Stimulated activated CD8-positive, alpha-beta memory T cell treated with anti-CD3 and anti-CD28 coated beads, Interleukin-15, amount 100 ng/mL, for 1 hour (primary cell): Measurements from ENCODE around the gene KLF14.
"Not testable (repeated sequence)": the region's sequence is repeated elsewhere in the genome, so short reads cannot be mapped to it uniquely, and the experiment has no call there.

Experiments used
- DNase-seq: peaks from one replicate; pipeline ENCODE4 v3.0.0-alpha.2; 2020; ENCODE audit warnings: low read depth

Gene KLF14

GRCh38 chr7:130733931-130734814, at the start of gene KLF14:
TSS of gene KLF14 (minus strand) at chr7:130734207. CDS start at chr7:130734033, 174 bp downstream.
- DNase-seq = no peak

- no peak for DNase-seq
Measured at GRCh38 chr7:130781346-130781745, 47.3 kb upstream of the KLF14 start.

GRCh38 chr7:130777426-130777825, 43.4 kb upstream of the KLF14 start:
- no peak for DNase-seq

GRCh38 chr7:130772456-130772855, 38.4 kb upstream of the KLF14 start:
- not testable (repeated sequence) for DNase-seq

GRCh38 chr7:130768854-130769253, 34.8 kb upstream of the KLF14 start:
- no peak for DNase-seq

GRCh38 chr7:130764569-130764968, 30.6 kb upstream of the KLF14 start:
- not testable (repeated sequence) for DNase-seq

GRCh38 chr7:130758429-130759056, 24.5 kb upstream of the KLF14 start:
- DNase-seq = no peak

- no peak for DNase-seq
Measured at GRCh38 chr7:130756316-130756715, 22.3 kb upstream of the KLF14 start.

- no peak for DNase-seq
Measured at GRCh38 chr7:130752424-130752823, 18.4 kb upstream of the KLF14 start.

GRCh38 chr7:130750755-130751154, 16.7 kb upstream of the KLF14 start:
- no peak for DNase-seq

- DNase-seq = no peak
Measured at GRCh38 chr7:130748531-130749389, 14.8 kb upstream of the KLF14 start.

- DNase-seq = no peak
Measured at GRCh38 chr7:130741331-130741995, 7.5 kb upstream of the KLF14 start.

GRCh38 chr7:130740606-130741005, 6.6 kb upstream of the KLF14 start:
- no peak for DNase-seq

- DNase-seq = no peak
Measured at GRCh38 chr7:130736298-130736900, 2.4 kb upstream of the KLF14 start.

GRCh38 chr7:130734815-130735716, 1.1 kb upstream of the KLF14 start:
- DNase-seq = no peak

- DNase-seq = no peak
Measured at GRCh38 chr7:130732980-130733930, 752 bp downstream of the KLF14 start.

- DNase-seq = no peak
Measured at GRCh38 chr7:130723784-130724183, 10.2 kb downstream of the KLF14 start.

- no peak for DNase-seq
Measured at GRCh38 chr7:130721486-130722277, 12.3 kb downstream of the KLF14 start.
